ENCODE measurements around the gene DUXB. TPM values are rescaled to one million over a fixed set of nuclear protein-coding genes. Genes with fewer than 3 reads are reported as not detected.

Gene DUXB, protein sequence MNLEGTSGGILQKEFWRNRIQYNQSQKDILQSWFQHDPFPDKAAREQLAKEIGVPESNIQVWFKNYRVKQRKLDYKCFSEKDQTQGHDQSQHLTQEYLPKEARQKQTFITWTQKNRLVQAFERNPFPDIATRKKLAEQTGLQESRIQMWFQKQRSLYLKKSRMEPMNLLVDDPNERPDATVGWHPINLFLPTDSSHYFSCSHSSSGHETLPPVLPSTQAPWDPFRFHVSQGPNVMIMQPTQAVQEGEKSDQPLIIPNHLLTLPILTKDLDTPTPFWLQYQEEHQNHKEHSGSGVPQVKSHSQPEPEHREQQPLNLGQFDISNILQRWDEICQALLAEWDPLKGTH
- not detected in 5 replicates for total RNA-seq (2022; extraction: Qiagen RNA extraction; ENCODE audit: low read depth)

DNA sequence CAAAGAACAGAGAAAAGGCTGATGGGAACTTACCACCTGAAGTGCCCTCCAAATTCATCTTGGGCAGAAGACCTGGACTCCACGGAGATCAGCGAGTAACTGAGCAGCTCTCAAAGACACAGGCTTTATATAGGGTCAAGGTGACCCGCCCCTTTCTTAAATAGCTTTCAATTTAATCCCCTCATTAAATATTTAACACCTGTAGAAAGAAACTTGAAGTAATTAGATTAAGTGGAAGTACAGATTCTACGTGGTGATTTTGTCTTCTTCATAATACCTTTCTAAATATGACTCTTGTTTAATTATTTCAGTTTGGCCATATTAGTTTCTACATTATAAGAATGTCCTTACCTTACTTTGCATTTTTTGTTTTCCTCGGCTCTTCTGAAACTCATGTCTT lies at the start of gene DUXB:
Gene DUXB, minus strand, starts transcription at position 101 of the 400 bp plus-strand sequence. Its CDS starts 43 bp downstream, at position 58.

DNA sequence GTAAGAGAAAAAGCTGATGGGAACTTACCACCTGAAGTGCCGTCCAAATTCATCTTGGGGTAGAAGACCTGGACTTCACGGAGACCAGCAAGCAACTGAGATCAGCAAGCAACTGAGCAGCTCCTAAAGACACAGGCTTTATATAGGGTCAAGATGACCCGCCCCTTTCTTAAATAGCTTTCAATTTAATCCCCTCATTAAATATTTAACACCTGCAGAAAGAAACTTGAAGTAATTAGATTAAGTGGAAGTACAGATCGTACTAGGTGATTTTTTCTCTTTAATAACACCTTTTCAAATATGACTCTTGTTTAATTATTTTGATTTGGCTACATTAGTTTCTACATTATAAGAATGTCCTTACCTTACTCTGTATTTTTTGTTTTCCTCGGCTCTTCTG lies 25.1 kb upstream of the DUXB start, which contains the start of gene CPHXL:
Gene CPHXL, minus strand, starts transcription at position 101 of the 400 bp plus-strand sequence. Its CDS starts 48 bp downstream, at position 53.

DNA sequence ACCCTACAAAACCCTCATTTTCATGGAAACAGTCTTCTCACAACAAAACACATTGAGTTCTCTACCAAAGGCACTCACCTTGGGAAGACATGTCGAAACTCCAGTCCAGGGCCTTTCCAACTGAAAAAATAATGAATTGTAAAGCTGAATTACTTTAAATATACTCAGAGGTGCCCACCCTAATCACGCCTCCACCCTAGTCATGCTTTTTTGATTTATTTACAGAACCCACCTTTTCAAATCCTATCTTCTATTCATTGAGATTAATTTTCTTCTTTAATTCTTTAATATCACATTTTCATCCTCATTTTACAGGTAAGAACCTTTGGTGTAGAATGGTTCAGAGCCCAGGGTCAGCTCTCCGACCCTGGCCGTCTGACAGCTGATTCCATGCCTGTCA lies 24.4 kb downstream of the DUXB start, which contains the start of gene CPHXL2:
Gene CPHXL2, minus strand, starts transcription at position 101 of the 400 bp plus-strand sequence. Its CDS starts 10 bp downstream, at position 91.

DNA sequence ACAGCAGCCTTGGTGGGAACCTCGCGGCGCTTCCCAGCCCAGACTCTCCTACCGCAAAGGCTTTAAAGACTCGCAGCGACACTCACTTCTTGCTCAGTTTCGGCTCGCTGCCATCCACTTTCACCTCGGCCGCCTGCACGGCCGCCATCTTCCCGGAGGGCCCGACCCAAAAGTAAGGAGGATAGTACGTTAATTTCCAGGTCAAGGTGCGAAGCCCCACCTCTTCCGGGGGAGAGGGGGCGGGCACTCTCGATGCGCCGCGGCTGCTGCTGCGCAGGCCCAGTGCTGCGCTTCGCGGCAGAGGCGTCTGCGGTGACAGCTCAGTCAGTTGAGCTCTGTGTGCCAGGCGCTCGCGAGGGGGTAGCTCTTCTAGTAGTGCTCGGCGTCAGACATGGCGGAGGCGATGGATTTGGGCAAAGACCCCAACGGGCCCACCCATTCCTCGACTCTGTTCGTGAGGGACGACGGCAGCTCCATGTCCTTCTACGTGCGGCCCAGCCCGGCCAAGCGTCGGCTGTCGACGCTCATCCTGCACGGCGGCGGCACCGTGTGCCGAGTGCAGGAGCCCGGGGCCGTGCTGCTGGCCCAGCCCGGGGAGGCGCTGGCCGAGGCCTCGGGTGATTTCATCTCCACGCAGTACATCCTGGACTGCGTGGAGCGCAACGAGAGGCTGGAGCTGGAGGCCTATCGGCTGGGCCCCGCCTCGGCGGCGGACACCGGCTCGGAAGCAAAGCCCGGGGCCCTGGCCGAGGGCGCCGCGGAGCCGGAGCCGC lies 53.6 kb downstream of the DUXB start, which contains the start of the genes KARS1 and TERF2IP:
Gene KARS1, minus strand, starts transcription at position 174 of the 773 bp plus-strand sequence. Its CDS starts 26 bp downstream, at position 148.
Gene TERF2IP, plus strand, starts transcription at position 282 of the 773 bp plus-strand sequence. Its CDS starts 110 bp downstream, at position 392.

Other genes starting within 250 kb of the DUXB start
- 13.7 to 17.2 TPM (median 15.9 TPM) in 5 replicates for gene TMEM170A, start 236.8 kb downstream of the DUXB start, total RNA-seq (2022; extraction: Qiagen RNA extraction; ENCODE audit: low read depth)
- 0.18 to 0.34 TPM (median 0.23 TPM) in 5 replicates for gene CHST6, start 206.0 kb downstream of the DUXB start, total RNA-seq (2022; extraction: Qiagen RNA extraction; ENCODE audit: low read depth)
- 0.05 to 0.10 TPM in 2 of 5 replicates, not detected in the others for gene CHST5, start 165.4 kb downstream of the DUXB start, total RNA-seq (2022; extraction: Qiagen RNA extraction; ENCODE audit: low read depth)
- gene TMEM231, start 145.2 kb downstream of the DUXB start, total RNA-seq (2022; extraction: Qiagen RNA extraction; ENCODE audit: low read depth): 6.6 to 10.3 TPM (median 8.9 TPM) in 5 replicates
- gene GABARAPL2, start 135.1 kb downstream of the DUXB start, total RNA-seq (2022; extraction: Qiagen RNA extraction; ENCODE audit: low read depth): 89.9 to 92.1 TPM (median 91.5 TPM) in 5 replicates
- 28.4 to 39.3 TPM (median 37.0 TPM) in 5 replicates for gene ADAT1, start 78.2 kb downstream of the DUXB start, total RNA-seq (2022; extraction: Qiagen RNA extraction; ENCODE audit: low read depth)
- 162 to 181 TPM (median 168 TPM) in 5 replicates for gene KARS1, start 53.8 kb downstream of the DUXB start, total RNA-seq (2022; extraction: Qiagen RNA extraction; ENCODE audit: low read depth)
- 38.3 to 45.0 TPM (median 43.5 TPM) in 5 replicates for gene TERF2IP, start 53.7 kb downstream of the DUXB start, total RNA-seq (2022; extraction: Qiagen RNA extraction; ENCODE audit: low read depth)
- gene CPHXL2, start 24.5 kb downstream of the DUXB start, total RNA-seq (2022; extraction: Qiagen RNA extraction; ENCODE audit: low read depth): not detected in 5 replicates
- gene CPHXL, start 25.0 kb upstream of the DUXB start, total RNA-seq (2022; extraction: Qiagen RNA extraction; ENCODE audit: low read depth): not detected in 5 replicates